SK-N-SH (cell line): ENCODE results near the gene PQBP1. TPM values are rescaled to one million over a fixed set of nuclear protein-coding genes. Genes with fewer than 3 reads are reported as not detected.
A peak's percentile ranks its signal among the peaks of the same experiment; 100 is the strongest.

Source experiments
- CTCF ChIA-PET: fragments of 300-600, 350-600 bp; formaldehyde crosslinking; extraction: SDS; loops from one replicate; lab custom pipeline; 2021; lab: Yijun Ruan, JAX
- POLR2A ChIA-PET: fragments of 350-600 bp; sonication (Branson Sonifier 250); formaldehyde crosslinking; extraction: SDS; loops from one replicate; lab custom pipeline; 2020; ENCODE audit warnings: antibody characterized with exemption, inconsistent platforms; lab: Yijun Ruan, JAX
- DNase-seq: peaks from one replicate; pipeline ENCODE4 v3.0.0; 2012
- H2AFZ ChIP-seq: fragments of 200-600 bp; sonication (generic); 2 replicates; pipeline ENCODE4 v1.8.1; 2016; ENCODE audit warnings: antibody characterized with exemption, mild to moderate bottlenecking, low read depth
- H3F3A ChIP-seq: fragments of 200-600 bp; sonication (generic); replicated peaks from 2 replicates; pipeline ENCODE3; 2016; ENCODE audit warnings: antibody characterized with exemption, mild to moderate bottlenecking; ENCODE audit not compliant: insufficient read depth
- H3K27ac ChIP-seq, 2 experiments: fragments of 200-500 bp in 1 of 2; fragments of 200-600 bp in 1 of 2; sonication (Bioruptor generic) in 1 of 2; sonication (generic), shearing (Covaris generic) in 1 of 2; 2 replicates each; pipeline versions ENCODE4 v1.5.1 to v1.6.1; 2014 to 2016; ENCODE audit warnings: low read depth in 2 of 2, inconsistent platforms in 1 of 2, low read length in 1 of 2, mild to moderate bottlenecking in 1 of 2, mixed read lengths in 1 of 2
- H3K27me3 ChIP-seq: fragments of 200-600 bp; sonication (generic), shearing (Covaris generic); 2 replicates; pipeline ENCODE4 v1.6.1; 2016; ENCODE audit warnings: mixed run types; ENCODE audit not compliant: insufficient read depth
- H3K36me3 ChIP-seq, 2 experiments: fragments of 200-500 bp in 1 of 2; fragments of 200-600 bp in 1 of 2; sonication (Bioruptor generic) in 1 of 2; sonication (generic) in 1 of 2; replicated peaks in 1 of 2; 2 replicates each; pipeline versions ENCODE3 to v1.5.1; 2014 to 2016; ENCODE audit warnings: low read length in 1 of 2, mild to moderate bottlenecking in 1 of 2; ENCODE audit not compliant: insufficient read depth in 2 of 2, control insufficient read depth in 1 of 2
- H3K4me1 ChIP-seq, 2 experiments: fragments of 200-500 bp in 1 of 2; fragments of 200-600 bp in 1 of 2; sonication (Bioruptor generic) in 1 of 2; sonication (generic), shearing (Covaris generic) in 1 of 2; 2 replicates each; pipeline versions ENCODE4 v1.5.1 to v1.6.1; 2014 to 2016; ENCODE audit warnings: low read depth in 1 of 2, low read length in 1 of 2, mixed run types in 1 of 2; ENCODE audit not compliant: insufficient read depth in 2 of 2, control insufficient read depth in 1 of 2
- H3K4me2 ChIP-seq: fragments of 200-600 bp; sonication (generic), shearing (Covaris generic); 2 replicates; pipeline ENCODE4 v1.6.1; 2017; ENCODE audit warnings: mixed run types
- H3K4me3 ChIP-seq, 2 experiments: fragments of 200-500 bp in 1 of 2; fragments of 200-600 bp in 1 of 2; sonication (Bioruptor generic) in 1 of 2; sonication (generic), shearing (Covaris generic) in 1 of 2; 2 replicates each; pipeline versions ENCODE4 v1.5.1 to v1.8.1; 2014 to 2016; ENCODE audit warnings: low read depth in 2 of 2, inconsistent platforms in 1 of 2, low read length in 1 of 2, mild to moderate bottlenecking in 1 of 2, mixed read lengths in 1 of 2, moderate library complexity in 1 of 2
- H3K79me2 ChIP-seq: fragments of 200-600 bp; sonication (generic); 2 replicates; pipeline ENCODE4 v1.8.1; 2017; ENCODE audit warnings: mild to moderate bottlenecking; ENCODE audit not compliant: insufficient read depth
- H3K9ac ChIP-seq: fragments of 200-600 bp; sonication (generic); 2 replicates; pipeline ENCODE4 v1.6.1; 2017; ENCODE audit warnings: mixed run types
- H3K9me2 ChIP-seq: fragments of 200-600 bp; sonication (generic); 2 replicates; pipeline ENCODE4 v1.6.1; 2017; ENCODE audit warnings: mixed run types
- H3K9me3 ChIP-seq: fragments of 200-600 bp; sonication (generic); 2 replicates; pipeline ENCODE4 v1.6.1; 2017; ENCODE audit warnings: mixed run types, mild to moderate bottlenecking, moderate library complexity
- H4K20me1 ChIP-seq: fragments of 200-600 bp; sonication (generic); 2 replicates; pipeline ENCODE4 v1.6.1; 2017; ENCODE audit warnings: mild to moderate bottlenecking, mixed run types; ENCODE audit not compliant: insufficient read depth
- CHD2 ChIP-seq: fragments of 150-350 bp; IDR thresholded peaks from 2 replicates; pipeline ENCODE4 v1.6.1; 2018; ENCODE audit warnings: low read length; ENCODE audit not compliant: partially characterized antibody
- ELF1 ChIP-seq: IDR thresholded peaks from 2 replicates; pipeline ENCODE4 v1.4.0; 2012
- FOSL2 ChIP-seq: IDR thresholded peaks from 2 replicates; pipeline ENCODE4 v1.4.0; 2012; ENCODE audit warnings: low read depth, mild to moderate bottlenecking, moderate library complexity, borderline replicate concordance
- MEF2A ChIP-seq: IDR thresholded peaks from 2 replicates; pipeline ENCODE4 v1.4.0; 2012; ENCODE audit warnings: low read depth, borderline replicate concordance
- MXI1 ChIP-seq: IDR thresholded peaks from 2 replicates; pipeline ENCODE4 v1.6.1; 2012; ENCODE audit warnings: mild to moderate bottlenecking, low read depth, low read length, improper control_type of control experiment
- NRF1 ChIP-seq: IDR thresholded peaks from 2 replicates; pipeline ENCODE4 v1.6.1; 2012; ENCODE audit warnings: low read depth, mild to moderate bottlenecking, low read length
- RAD21 ChIP-seq: IDR thresholded peaks from 2 replicates; pipeline ENCODE4 v1.6.1; 2012; ENCODE audit warnings: mild to moderate bottlenecking, low read length
- RCOR1 ChIP-seq: fragments of 150-350 bp; IDR thresholded peaks from 2 replicates; pipeline ENCODE4 v1.6.1; 2017; ENCODE audit warnings: antibody characterized with exemption, low read length
- RFX5 ChIP-seq: IDR thresholded peaks from 2 replicates; pipeline ENCODE4 v1.6.1; 2012; ENCODE audit warnings: mild to moderate bottlenecking, improper control_type of control experiment, low read length
- SIN3A ChIP-seq: IDR thresholded peaks from 2 replicates; pipeline ENCODE4 v1.6.1; 2012; ENCODE audit warnings: low read depth, mild to moderate bottlenecking, low read length, moderate library complexity, borderline replicate concordance
- SMC3 ChIP-seq: IDR thresholded peaks from 2 replicates; pipeline ENCODE4 v1.6.1; 2012; ENCODE audit warnings: low read depth, low read length, improper control_type of control experiment
- TEAD4 ChIP-seq: IDR thresholded peaks from 2 replicates; pipeline ENCODE4 v1.4.0; 2012; ENCODE audit warnings: mild to moderate bottlenecking, borderline replicate concordance; ENCODE audit not compliant: insufficient read depth
- YY1 ChIP-seq: IDR thresholded peaks from 2 replicates; pipeline ENCODE4 v1.4.0; 2012; ENCODE audit warnings: low read depth, mild to moderate bottlenecking
- WGBS: methylation state at CpG from one replicate; pipeline ENCODE4 v1.1.6; 2017; ENCODE audit warnings: low lambda C conversion rate; 5-methylcytosine and 5-hydroxymethylcytosine counted together
- polyA plus RNA-seq, 3 experiments: library from polyadenylated mRNA; depleted of rRNA; stranded (reverse); fragments of >200 nt; gene quantifications; 2 replicates each; pipeline ENCODE4 v1.2.3, GENCODE V29; 2012
- TF ChIP-seq, protein P1 (sequence below): IDR thresholded peaks from 2 replicates; pipeline ENCODE4; 2012
- TF ChIP-seq, protein P2 (sequence below): IDR thresholded peaks from 2 replicates; pipeline ENCODE4 v1.4.0; 2012; ENCODE audit warnings: low read depth, borderline replicate concordance
- TF ChIP-seq, protein P3 (sequence below): fragments of 200-600 bp; sonication (generic); IDR thresholded peaks from 2 replicates; pipeline ENCODE4 v1.6.1; 2017; ENCODE audit warnings: antibody characterized with exemption, mild to moderate bottlenecking, moderate library complexity
- TF ChIP-seq, protein P4 (sequence below): IDR thresholded peaks from 2 replicates; pipeline ENCODE4 v1.4.0; 2012; ENCODE audit warnings: low read depth
- TF ChIP-seq, protein P5 (sequence below): IDR thresholded peaks from 2 replicates; pipeline ENCODE4 v1.4.0; 2012; ENCODE audit warnings: low read depth, borderline replicate concordance

The PQBP1 gene
- polyA plus RNA-seq, 1 of the 3 experiments (the other 2 are of a cell fraction) = 113 TPM

DNA sequence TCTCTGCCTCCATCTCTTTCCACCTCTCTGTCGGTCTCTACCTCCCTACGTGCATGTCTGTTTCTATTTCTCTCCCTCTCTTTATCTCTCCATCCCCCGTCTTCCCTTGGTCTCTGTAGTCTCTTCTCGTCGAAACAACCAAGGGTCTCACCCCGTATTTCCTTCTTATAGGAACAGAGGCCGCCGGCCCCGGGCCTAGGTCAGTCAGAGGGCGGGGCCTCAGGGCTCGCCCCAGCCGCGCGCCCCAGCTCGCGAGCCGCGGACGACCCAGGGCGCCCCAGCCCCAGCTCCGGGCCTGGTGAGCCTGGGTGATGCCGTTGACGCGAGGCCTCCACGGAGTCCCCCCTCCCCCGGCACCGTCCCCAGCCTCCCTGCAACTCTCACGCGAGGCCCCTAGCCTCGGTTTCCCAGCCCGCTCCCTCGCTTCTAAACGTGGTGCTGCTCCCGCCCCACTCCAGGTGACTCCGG lies 6.8 kb upstream of the PQBP1 start:
- no peak for TF ChIP-seq TEAD4
- TF ChIP-seq, protein P1, sequence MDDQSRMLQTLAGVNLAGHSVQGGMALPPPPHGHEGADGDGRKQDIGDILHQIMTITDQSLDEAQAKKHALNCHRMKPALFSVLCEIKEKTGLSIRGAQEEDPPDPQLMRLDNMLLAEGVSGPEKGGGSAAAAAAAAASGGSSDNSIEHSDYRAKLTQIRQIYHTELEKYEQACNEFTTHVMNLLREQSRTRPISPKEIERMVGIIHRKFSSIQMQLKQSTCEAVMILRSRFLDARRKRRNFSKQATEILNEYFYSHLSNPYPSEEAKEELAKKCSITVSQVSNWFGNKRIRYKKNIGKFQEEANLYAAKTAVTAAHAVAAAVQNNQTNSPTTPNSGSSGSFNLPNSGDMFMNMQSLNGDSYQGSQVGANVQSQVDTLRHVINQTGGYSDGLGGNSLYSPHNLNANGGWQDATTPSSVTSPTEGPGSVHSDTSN = no peak
- TF ChIP-seq RFX5 = no peak
- TF ChIP-seq RCOR1 = no peak
- no peak for TF ChIP-seq CHD2
- TF ChIP-seq MXI1 = no peak
- TF ChIP-seq, protein P2, sequence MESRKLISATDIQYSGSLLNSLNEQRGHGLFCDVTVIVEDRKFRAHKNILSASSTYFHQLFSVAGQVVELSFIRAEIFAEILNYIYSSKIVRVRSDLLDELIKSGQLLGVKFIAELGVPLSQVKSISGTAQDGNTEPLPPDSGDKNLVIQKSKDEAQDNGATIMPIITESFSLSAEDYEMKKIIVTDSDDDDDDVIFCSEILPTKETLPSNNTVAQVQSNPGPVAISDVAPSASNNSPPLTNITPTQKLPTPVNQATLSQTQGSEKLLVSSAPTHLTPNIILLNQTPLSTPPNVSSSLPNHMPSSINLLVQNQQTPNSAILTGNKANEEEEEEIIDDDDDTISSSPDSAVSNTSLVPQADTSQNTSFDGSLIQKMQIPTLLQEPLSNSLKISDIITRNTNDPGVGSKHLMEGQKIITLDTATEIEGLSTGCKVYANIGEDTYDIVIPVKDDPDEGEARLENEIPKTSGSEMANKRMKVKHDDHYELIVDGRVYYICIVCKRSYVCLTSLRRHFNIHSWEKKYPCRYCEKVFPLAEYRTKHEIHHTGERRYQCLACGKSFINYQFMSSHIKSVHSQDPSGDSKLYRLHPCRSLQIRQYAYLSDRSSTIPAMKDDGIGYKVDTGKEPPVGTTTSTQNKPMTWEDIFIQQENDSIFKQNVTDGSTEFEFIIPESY = no peak
- no peak for TF ChIP-seq YY1
- H3K9me3 ChIP-seq = no peaks in the 10 kb centered on the region
- DNase-seq = peak; percentile 65
- POLR2A ChIA-PET = interaction anchor here (0.8 to 1.5 kb wide), 2 partner anchors 21 to 215 kb away, joined by 3 to 4 read pairs; partner anchors contain the start of gene SLC35A2
- H3K27ac ChIP-seq = peak overlapping the region in 1 of 2 experiments; percentile 11; a peak in 1 of 4 replicates
- H3K4me3 ChIP-seq = peak overlapping the region; percentile 42 to 57
- peaks cover 0 to 2% of the 10 kb centered on the region in 2 experiments for H3K36me3 ChIP-seq
- H3K79me2 ChIP-seq = peaks cover 4% of the 10 kb centered on the region; the same call in 1 of the 2 replicates
- peak overlapping the region; percentile 76; the same call in 1 of the 2 replicates for H3K4me2 ChIP-seq
- H3K4me1 ChIP-seq = peaks cover 0 to 7% of the 10 kb centered on the region in 2 experiments; a peak in 1 of 4 replicates
- peaks cover 20% of the 10 kb centered on the region; the same call in 1 of the 2 replicates for H3K27me3 ChIP-seq
- H4K20me1 ChIP-seq = no peaks in the 10 kb centered on the region
- 23% methylated on average over 27 of the region's 35 CpGs for WGBS
- H3K9me2 ChIP-seq = no peaks in the 10 kb centered on the region
- H3K9ac ChIP-seq = peak overlapping the region; percentile 54; the same call in 1 of the 2 replicates
- peak overlapping the region; percentile 59; the same call in 1 of the 2 replicates for H2AFZ ChIP-seq
- CTCF ChIA-PET = interaction anchor here (1.0 to 1.6 kb wide), 4 partner anchors 21 to 243 kb away, joined by 3 to 8 read pairs (median 5); partner anchors contain the start of gene SLC35A2
- H3F3A ChIP-seq = peaks cover 3% of the 10 kb centered on the region

DNA sequence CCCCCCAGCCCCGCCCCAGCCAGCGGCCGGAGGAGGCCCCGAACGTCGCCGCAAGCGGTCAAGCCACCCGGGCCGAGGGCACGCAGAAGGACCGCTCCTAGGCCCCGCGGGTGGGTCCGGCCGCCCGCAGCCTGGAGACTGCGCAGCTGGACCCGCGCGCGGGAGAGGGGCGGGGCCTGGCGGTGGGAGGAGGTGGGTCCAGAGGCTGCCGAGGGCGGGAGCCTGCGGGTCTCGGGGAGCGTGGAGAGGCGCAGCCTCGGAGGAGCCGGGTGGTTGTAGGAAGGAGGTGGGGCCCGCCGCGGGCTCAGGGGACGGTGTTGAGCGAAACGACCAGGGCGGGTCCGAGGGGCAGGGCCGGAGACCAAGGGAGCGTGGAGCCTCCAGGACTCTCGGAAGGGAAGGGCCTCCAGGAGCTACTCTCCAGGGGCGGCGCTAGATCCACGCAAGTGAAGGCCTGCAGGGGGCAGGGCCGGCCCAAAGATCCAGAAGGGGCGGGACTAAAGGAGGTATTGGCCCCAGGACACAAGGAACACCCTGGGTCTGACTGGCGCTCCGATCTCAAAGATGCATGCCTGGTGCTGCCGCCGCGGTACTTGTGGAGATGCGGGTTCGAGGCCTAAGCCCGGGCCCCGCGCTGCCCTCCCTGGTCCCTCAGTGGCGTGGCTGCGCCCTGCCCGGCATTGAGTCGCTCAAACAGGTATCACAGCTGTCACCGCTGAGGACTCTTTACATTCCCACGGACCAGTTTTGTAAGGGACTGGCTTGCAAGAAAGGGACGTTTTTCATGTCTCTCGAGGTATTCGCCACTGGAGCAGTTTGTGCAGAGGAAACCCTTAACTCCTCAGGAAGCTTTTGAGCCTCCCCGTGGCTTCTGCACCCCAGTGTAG lies 6.1 kb upstream of the PQBP1 start:
- Histone ChIP-seq H3K9me3 (no peaks in the 10 kb centered on the region), H3K79me2 (peaks cover 10% of the 10 kb centered on the region), H3K9me2 (no peaks in the 10 kb centered on the region), H3K27ac (peak overlapping the region in 1 of 2 experiments; percentile 11; a peak in 1 of 4 replicates), H2AFZ (peak overlapping the region; percentile 44; the same call in 1 of the 2 replicates), H3K36me3 (peaks cover 0 to 2% of the 10 kb centered on the region in 2 experiments), H3K4me3 (peak overlapping the region; percentile 42 to 57), H3K27me3 (peaks cover 20% of the 10 kb centered on the region; the same call in 1 of the 2 replicates), H4K20me1 (peaks cover 3% of the 10 kb centered on the region; the same call in 1 of the 2 replicates), H3K4me1 (peaks cover 0 to 11% of the 10 kb centered on the region in 2 experiments; a peak in 1 of 4 replicates), H3K9ac (peak overlapping the region; percentile 54; the same call in 1 of the 2 replicates), H3F3A (peaks cover 3% of the 10 kb centered on the region), H3K4me2 (peak overlapping the region; percentile 76; the same call in 1 of the 2 replicates)
- TF ChIP-seq, protein P3, sequence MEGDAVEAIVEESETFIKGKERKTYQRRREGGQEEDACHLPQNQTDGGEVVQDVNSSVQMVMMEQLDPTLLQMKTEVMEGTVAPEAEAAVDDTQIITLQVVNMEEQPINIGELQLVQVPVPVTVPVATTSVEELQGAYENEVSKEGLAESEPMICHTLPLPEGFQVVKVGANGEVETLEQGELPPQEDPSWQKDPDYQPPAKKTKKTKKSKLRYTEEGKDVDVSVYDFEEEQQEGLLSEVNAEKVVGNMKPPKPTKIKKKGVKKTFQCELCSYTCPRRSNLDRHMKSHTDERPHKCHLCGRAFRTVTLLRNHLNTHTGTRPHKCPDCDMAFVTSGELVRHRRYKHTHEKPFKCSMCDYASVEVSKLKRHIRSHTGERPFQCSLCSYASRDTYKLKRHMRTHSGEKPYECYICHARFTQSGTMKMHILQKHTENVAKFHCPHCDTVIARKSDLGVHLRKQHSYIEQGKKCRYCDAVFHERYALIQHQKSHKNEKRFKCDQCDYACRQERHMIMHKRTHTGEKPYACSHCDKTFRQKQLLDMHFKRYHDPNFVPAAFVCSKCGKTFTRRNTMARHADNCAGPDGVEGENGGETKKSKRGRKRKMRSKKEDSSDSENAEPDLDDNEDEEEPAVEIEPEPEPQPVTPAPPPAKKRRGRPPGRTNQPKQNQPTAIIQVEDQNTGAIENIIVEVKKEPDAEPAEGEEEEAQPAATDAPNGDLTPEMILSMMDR = peak; percentile 53
- TF ChIP-seq, protein P4, sequence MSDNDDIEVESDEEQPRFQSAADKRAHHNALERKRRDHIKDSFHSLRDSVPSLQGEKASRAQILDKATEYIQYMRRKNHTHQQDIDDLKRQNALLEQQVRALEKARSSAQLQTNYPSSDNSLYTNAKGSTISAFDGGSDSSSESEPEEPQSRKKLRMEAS = 0 out of 2 replicates have a peak, but pooled peaks have one; percentile 13
- no peak for TF ChIP-seq ELF1
- peak; percentile 1; the same call in 1 of the 2 replicates for TF ChIP-seq SMC3
- TF ChIP-seq, protein P5, sequence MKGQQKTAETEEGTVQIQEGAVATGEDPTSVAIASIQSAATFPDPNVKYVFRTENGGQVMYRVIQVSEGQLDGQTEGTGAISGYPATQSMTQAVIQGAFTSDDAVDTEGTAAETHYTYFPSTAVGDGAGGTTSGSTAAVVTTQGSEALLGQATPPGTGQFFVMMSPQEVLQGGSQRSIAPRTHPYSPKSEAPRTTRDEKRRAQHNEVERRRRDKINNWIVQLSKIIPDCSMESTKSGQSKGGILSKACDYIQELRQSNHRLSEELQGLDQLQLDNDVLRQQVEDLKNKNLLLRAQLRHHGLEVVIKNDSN = no peak
- TF ChIP-seq SIN3A = no peak
- TF ChIP-seq MXI1 = peak; percentile 69; the same call in 1 of the 2 replicates
- TF ChIP-seq MEF2A = no peak
- no peak for TF ChIP-seq FOSL2
- peak; percentile 62 for TF ChIP-seq NRF1
- no peak for TF ChIP-seq RCOR1
- TF ChIP-seq RAD21 = peak; percentile 41
- 27% methylated on average over 38 of the region's 68 CpGs for WGBS
- DNase-seq = peak; percentile 84
- CTCF ChIA-PET = interaction anchor here (1.0 to 1.6 kb wide), 5 partner anchors 20 to 243 kb away, joined by 3 to 8 read pairs (median 4); partner anchors contain the start of gene SLC35A2
- POLR2A ChIA-PET = interaction anchor here (0.8 to 1.5 kb wide), 2 partner anchors 20 to 215 kb away, joined by 3 to 4 read pairs; partner anchors contain the start of gene SLC35A2
